ENCODE results near the gene CER1. TPM values are rescaled to one million over a fixed set of nuclear protein-coding genes. Genes with fewer than 3 reads are reported as not detected.

CER1 gene
- total and polyA plus RNA-seq, 2 of the 8 experiments (the other 6 are each of a cell fraction or from before 2014, with no cell fraction given) = 0.26 to 3.4 TPM

DNA sequence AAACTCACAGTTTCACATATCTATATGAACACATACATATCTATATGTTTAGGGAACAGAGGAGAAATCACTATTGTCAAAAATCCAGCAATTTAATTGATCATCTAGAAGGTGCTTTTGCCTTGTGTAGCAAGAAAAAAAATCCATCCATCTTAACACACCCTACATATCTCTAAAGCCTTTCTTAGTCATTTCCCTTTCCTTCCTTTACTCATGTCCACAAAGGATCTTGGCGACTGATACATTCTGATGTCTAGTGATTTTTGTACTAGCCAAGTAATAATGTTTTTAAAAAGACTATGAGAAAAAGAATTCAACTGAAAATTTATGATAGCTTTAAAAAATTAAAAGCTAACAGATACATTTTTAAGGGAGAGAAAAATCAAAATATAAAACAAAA is 51.8 kb downstream of the CER1 start:
- FAIRE-seq (no peak), DNase-seq (ENCODE audit: low read depth in 1 of 2, low spot score in 2 of 2) (no peak)
- Histone ChIP-seq H3K9me3 (ENCODE audit: insufficient read depth in 2 of 2, low read depth in 1 of 2, low read length in 1 of 2) (no peaks in the 10 kb centered on the region), H3K4me3 (ENCODE audit: extremely low read depth in 1 of 4, insufficient read depth in 2 of 4, low read depth in 3 of 4, low read length in 4 of 4) (no peak overlapping the region), H3K27me3 (replicated peaks in 1 of 4; ENCODE audit: control insufficient read depth in 3 of 4, extremely low read depth in 1 of 4, insufficient read depth in 3 of 4, low read length in 3 of 4) (no peaks in the 10 kb centered on the region), H4K8ac (ENCODE audit: extremely low read depth, insufficient read depth, low read length) (no peak overlapping the region), H2BK120ac (replicated peaks; ENCODE audit: low read depth, low read length) (no peak overlapping the region), H4K91ac (replicated peaks; ENCODE audit: insufficient read length, low read length) (no peak overlapping the region), H3K4ac (replicated peaks; ENCODE audit: insufficient read length, low read depth, low read length) (no peak overlapping the region), H3K4me2 (ENCODE audit: insufficient read depth in 1 of 2, low read depth in 2 of 2, low read length in 2 of 2) (no peak overlapping the region), H4K5ac (ENCODE audit: insufficient read length, low read depth, low read length) (no peak overlapping the region), H4K20me1 (replicated peaks in 1 of 2; ENCODE audit: control insufficient read depth in 1 of 2, insufficient read depth in 2 of 2, low read length in 2 of 2) (no peaks in the 10 kb centered on the region), H3K9ac (replicated peaks in 1 of 4; ENCODE audit: extremely low read depth in 1 of 4, low read depth in 3 of 4, low read length in 3 of 4) (no peak overlapping the region), H2BK12ac (ENCODE audit: low read depth, low read length) (no peak overlapping the region), H2AFZ (ENCODE audit: low read length) (no peak overlapping the region), H3K14ac (ENCODE audit: insufficient read length) (no peak overlapping the region), H3K79me2 (ENCODE audit: control insufficient read depth in 1 of 2, insufficient read depth in 2 of 2, low read length in 2 of 2) (no peaks in the 10 kb centered on the region), H3K27ac (ENCODE audit: low read depth, low read length) (no peak overlapping the region), H2AK5ac (ENCODE audit: low read depth, low read length) (no peak overlapping the region), H3K23ac (ENCODE audit: insufficient read length) (no peak overlapping the region), H2BK5ac (ENCODE audit: low read depth, low read length) (no peak overlapping the region), H2BK15ac (ENCODE audit: low read length) (no peak overlapping the region), H3K18ac (ENCODE audit: extremely low read depth, low read length) (no peak overlapping the region), H3K79me1 (ENCODE audit: low read depth, low read length) (no peaks in the 10 kb centered on the region), H3K56ac (replicated peaks; ENCODE audit: insufficient read length, low read depth, low read length) (no peak overlapping the region), H3K23me2 (ENCODE audit: low read depth, low read length) (no peaks in the 10 kb centered on the region), H3K36me3 (ENCODE audit: control insufficient read depth in 2 of 4, insufficient read depth in 4 of 4, low read length in 3 of 4) (peaks cover 0 to 2% (median 0%) of the 10 kb centered on the region in 4 experiments; a peak in 1 of 8 replicates), H2BK20ac (ENCODE audit: low read length) (no peak overlapping the region), H3K4me1 (replicated peaks in 1 of 4; ENCODE audit: control insufficient read depth in 3 of 4, insufficient read depth in 4 of 4, low read length in 3 of 4) (no peaks in the 10 kb centered on the region)
- ChIA-PET CTCF (ENCODE audit: partially characterized antibody) (interaction anchor here (0.6 to 1.3 kb wide), 2 partner anchors 9 to 139 kb away, joined by 3 to 4 read pairs; no protein-coding TSS in a partner anchor), POLR2A (ENCODE audit: partially characterized antibody) (no interaction called here)
- TF ChIP-seq, protein P1, sequence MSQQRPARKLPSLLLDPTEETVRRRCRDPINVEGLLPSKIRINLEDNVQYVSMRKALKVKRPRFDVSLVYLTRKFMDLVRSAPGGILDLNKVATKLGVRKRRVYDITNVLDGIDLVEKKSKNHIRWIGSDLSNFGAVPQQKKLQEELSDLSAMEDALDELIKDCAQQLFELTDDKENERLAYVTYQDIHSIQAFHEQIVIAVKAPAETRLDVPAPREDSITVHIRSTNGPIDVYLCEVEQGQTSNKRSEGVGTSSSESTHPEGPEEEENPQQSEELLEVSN (IDR thresholded peaks at IDR 0.05) = no peak
- no peak for TF ChIP-seq RBBP5 (IDR thresholded peaks at IDR 0.05; ENCODE audit: borderline replicate concordance, low read depth, low read length)
- no peak for TF ChIP-seq SAP30 (IDR thresholded peaks at IDR 0.05; ENCODE audit: insufficient read depth, insufficient replicate concordance, low read length)
- TF ChIP-seq EP300 (IDR thresholded peaks at IDR 0.05; ENCODE audit: borderline replicate concordance in 1 of 2, low read depth in 2 of 2, low read length in 2 of 2) = no peak
- TF ChIP-seq, protein P2, sequence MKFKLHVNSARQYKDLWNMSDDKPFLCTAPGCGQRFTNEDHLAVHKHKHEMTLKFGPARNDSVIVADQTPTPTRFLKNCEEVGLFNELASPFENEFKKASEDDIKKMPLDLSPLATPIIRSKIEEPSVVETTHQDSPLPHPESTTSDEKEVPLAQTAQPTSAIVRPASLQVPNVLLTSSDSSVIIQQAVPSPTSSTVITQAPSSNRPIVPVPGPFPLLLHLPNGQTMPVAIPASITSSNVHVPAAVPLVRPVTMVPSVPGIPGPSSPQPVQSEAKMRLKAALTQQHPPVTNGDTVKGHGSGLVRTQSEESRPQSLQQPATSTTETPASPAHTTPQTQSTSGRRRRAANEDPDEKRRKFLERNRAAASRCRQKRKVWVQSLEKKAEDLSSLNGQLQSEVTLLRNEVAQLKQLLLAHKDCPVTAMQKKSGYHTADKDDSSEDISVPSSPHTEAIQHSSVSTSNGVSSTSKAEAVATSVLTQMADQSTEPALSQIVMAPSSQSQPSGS (IDR thresholded peaks at IDR 0.05; ENCODE audit: low read length) = no peak
- TF ChIP-seq CEBPB (IDR thresholded peaks at IDR 0.05; ENCODE audit: low read depth, low read length) = no peak
- no peak for TF ChIP-seq TEAD4 (IDR thresholded peaks at IDR 0.05; ENCODE audit: low read depth, low read length)
- no peak for TF ChIP-seq YY1 (IDR thresholded peaks at IDR 0.05; ENCODE audit: low read depth, low read length)
- TF ChIP-seq RAD21 (IDR thresholded peaks at IDR 0.05 in 1 of 2, conservative IDR thresholded peaks at IDR 0.05 in 1 of 2; ENCODE audit: low read depth in 2 of 2, low read length in 2 of 2) = no peak
- 6% methylated on average over 1 of the region's 1 CpG; no CpG with 5 or more reads in 1 of the 2 experiments for WGBS, 2 experiments (ENCODE audit: extremely low coverage in 1 of 2, insufficient coverage in 1 of 2, insufficient read length in 1 of 2, insufficient replicate concordance in 2 of 2, low coverage in 1 of 2, low lambda C conversion rate in 2 of 2, missing lambda C conversion rate in 1 of 2)
